ENCODE measurements around the gene PTPRM. TPM values are rescaled to one million over a fixed set of nuclear protein-coding genes. Genes with fewer than 3 reads are reported as not detected.
A peak's percentile ranks its signal among the peaks of the same experiment; 100 is the strongest.

Gene PTPRM
- total RNA-seq, 1 experiment from 2014 or later: 11.1 TPM

DNA sequence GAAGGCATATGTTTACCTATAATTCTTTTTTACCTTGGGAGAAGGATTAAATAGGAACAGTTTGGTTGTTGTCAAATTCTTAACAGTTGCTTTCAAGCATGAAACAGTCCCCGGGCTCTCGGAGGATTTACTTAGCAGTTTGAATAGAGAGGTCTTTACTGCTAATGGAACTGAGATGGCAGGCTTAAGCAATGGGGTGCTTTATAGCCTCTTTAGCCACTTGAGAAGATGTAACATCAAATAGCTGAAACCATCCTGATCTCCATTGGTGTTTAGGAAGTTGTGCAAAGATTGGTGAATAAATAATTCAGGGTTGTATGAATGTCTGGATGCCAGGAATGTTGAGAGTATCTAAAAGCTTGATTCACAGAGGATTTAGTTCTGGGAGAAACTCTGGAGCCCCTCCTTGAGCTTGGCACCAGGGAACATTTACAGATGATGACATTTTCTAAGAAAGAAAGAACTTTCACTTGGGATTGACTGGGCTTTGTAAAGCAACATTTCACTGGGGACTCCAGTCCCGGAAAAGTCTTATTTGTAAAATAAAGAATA is 51.9 kb downstream of the PTPRM start:
- Mint-ChIP-seq H3K4me1 (peaks cover 12% of the 10 kb centered on the region), H3K27me3 (ENCODE audit: low read depth) (no peaks in the 10 kb centered on the region), H3K9me3 (no peaks in the 10 kb centered on the region), H3K4me3 (no peak overlapping the region), H3K27ac (peak overlapping the region; percentile 16; the same call in 1 of the 2 replicates), H3K36me3 (no peaks in the 10 kb centered on the region)
- POLR2A ChIA-PET: no interaction called here
- ATAC-seq (no peak), DNase-seq (ENCODE audit: low spot score) (no peak)
- TF ChIP-seq, protein P1, sequence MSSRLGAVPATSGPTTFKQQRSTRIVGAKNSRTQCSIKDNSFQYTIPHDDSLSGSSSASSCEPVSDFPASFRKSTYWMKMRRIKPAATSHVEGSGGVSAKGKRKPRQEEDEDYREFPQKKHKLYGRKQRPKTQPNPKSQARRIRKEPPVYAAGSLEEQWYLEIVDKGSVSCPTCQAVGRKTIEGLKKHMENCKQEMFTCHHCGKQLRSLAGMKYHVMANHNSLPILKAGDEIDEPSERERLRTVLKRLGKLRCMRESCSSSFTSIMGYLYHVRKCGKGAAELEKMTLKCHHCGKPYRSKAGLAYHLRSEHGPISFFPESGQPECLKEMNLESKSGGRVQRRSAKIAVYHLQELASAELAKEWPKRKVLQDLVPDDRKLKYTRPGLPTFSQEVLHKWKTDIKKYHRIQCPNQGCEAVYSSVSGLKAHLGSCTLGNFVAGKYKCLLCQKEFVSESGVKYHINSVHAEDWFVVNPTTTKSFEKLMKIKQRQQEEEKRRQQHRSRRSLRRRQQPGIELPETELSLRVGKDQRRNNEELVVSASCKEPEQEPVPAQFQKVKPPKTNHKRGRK (CRISPR knock-in tag; IDR thresholded peaks at IDR 0.05; ENCODE audit: borderline replicate concordance): no peak
- TF ChIP-seq CREM (CRISPR knock-in tag; IDR thresholded peaks at IDR 0.05) (no peak), OVOL2 (CRISPR knock-in tag; IDR thresholded peaks at IDR 0.05; ENCODE audit: borderline replicate concordance) (no peak), KAT7 (CRISPR knock-in tag; IDR thresholded peaks at IDR 0.05; ENCODE audit: borderline replicate concordance) (no peak), SMAD4 (CRISPR knock-in tag; IDR thresholded peaks at IDR 0.05) (no peak), ZNF263 (CRISPR knock-in tag; IDR thresholded peaks at IDR 0.05; ENCODE audit: low read depth) (no peak), ZNF396 (CRISPR knock-in tag; IDR thresholded peaks at IDR 0.05; ENCODE audit: borderline replicate concordance) (no peak), ETV6 (CRISPR knock-in tag; IDR thresholded peaks at IDR 0.05) (no peak), PRRX2 (CRISPR knock-in tag; IDR thresholded peaks at IDR 0.05) (no peak)
- TF ChIP-seq, protein P2, sequence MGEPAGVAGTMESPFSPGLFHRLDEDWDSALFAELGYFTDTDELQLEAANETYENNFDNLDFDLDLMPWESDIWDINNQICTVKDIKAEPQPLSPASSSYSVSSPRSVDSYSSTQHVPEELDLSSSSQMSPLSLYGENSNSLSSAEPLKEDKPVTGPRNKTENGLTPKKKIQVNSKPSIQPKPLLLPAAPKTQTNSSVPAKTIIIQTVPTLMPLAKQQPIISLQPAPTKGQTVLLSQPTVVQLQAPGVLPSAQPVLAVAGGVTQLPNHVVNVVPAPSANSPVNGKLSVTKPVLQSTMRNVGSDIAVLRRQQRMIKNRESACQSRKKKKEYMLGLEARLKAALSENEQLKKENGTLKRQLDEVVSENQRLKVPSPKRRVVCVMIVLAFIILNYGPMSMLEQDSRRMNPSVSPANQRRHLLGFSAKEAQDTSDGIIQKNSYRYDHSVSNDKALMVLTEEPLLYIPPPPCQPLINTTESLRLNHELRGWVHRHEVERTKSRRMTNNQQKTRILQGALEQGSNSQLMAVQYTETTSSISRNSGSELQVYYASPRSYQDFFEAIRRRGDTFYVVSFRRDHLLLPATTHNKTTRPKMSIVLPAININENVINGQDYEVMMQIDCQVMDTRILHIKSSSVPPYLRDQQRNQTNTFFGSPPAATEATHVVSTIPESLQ (CRISPR knock-in tag; IDR thresholded peaks at IDR 0.05): no peak
- TF ChIP-seq, protein P3, sequence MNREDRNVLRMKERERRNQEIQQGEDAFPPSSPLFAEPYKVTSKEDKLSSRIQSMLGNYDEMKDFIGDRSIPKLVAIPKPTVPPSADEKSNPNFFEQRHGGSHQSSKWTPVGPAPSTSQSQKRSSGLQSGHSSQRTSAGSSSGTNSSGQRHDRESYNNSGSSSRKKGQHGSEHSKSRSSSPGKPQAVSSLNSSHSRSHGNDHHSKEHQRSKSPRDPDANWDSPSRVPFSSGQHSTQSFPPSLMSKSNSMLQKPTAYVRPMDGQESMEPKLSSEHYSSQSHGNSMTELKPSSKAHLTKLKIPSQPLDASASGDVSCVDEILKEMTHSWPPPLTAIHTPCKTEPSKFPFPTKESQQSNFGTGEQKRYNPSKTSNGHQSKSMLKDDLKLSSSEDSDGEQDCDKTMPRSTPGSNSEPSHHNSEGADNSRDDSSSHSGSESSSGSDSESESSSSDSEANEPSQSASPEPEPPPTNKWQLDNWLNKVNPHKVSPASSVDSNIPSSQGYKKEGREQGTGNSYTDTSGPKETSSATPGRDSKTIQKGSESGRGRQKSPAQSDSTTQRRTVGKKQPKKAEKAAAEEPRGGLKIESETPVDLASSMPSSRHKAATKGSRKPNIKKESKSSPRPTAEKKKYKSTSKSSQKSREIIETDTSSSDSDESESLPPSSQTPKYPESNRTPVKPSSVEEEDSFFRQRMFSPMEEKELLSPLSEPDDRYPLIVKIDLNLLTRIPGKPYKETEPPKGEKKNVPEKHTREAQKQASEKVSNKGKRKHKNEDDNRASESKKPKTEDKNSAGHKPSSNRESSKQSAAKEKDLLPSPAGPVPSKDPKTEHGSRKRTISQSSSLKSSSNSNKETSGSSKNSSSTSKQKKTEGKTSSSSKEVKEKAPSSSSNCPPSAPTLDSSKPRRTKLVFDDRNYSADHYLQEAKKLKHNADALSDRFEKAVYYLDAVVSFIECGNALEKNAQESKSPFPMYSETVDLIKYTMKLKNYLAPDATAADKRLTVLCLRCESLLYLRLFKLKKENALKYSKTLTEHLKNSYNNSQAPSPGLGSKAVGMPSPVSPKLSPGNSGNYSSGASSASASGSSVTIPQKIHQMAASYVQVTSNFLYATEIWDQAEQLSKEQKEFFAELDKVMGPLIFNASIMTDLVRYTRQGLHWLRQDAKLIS (CRISPR knock-in tag; IDR thresholded peaks at IDR 0.05; ENCODE audit: borderline replicate concordance): no peak
- TF ChIP-seq, protein P4, sequence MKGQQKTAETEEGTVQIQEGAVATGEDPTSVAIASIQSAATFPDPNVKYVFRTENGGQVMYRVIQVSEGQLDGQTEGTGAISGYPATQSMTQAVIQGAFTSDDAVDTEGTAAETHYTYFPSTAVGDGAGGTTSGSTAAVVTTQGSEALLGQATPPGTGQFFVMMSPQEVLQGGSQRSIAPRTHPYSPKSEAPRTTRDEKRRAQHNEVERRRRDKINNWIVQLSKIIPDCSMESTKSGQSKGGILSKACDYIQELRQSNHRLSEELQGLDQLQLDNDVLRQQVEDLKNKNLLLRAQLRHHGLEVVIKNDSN (CRISPR knock-in tag; IDR thresholded peaks at IDR 0.05): no peak
- TF ChIP-seq, protein P5, sequence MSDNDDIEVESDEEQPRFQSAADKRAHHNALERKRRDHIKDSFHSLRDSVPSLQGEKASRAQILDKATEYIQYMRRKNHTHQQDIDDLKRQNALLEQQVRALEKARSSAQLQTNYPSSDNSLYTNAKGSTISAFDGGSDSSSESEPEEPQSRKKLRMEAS (CRISPR knock-in tag; IDR thresholded peaks at IDR 0.05): no peak
- TF ChIP-seq, protein P6, sequence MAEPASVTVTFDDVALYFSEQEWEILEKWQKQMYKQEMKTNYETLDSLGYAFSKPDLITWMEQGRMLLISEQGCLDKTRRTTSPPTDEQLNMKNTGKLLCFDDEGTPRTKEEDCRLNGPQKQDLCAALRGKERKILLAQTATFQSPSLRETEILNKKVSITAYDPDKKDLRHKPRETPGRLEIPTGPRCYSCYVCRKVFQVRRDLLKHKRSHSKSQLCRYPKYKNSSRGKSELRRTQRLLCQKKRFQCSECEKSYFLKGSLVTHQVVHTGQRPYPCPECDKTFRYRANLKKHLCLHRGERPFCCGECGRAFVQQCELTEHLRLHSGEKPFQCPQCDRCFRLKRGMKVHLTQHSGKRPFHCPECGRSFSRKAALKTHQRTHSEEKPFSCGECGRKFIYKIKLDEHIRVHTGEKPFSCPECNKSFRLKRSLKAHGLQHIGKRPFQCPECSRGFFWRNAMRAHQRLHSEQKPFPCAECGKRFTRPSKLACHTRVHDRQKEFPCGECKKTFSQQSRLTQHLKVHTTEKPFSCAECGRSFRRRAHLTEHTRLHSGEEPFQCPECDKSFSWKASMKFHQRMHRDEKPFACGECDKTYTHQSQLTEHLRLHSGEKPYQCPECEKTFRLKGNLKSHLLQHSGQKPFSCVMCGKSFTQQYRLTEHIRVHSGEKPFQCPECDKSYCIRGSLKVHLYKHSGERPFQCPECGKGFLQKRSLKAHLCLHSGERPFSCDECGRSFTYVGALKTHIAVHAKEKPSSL (CRISPR knock-in tag; conservative IDR thresholded peaks at IDR 0.05): no peak
- CTCF ChIA-PET: interaction anchor here (1.0 kb wide), 1 partner anchor 8 kb away, joined by 4 read pairs; no protein-coding TSS in a partner anchor

DNA sequence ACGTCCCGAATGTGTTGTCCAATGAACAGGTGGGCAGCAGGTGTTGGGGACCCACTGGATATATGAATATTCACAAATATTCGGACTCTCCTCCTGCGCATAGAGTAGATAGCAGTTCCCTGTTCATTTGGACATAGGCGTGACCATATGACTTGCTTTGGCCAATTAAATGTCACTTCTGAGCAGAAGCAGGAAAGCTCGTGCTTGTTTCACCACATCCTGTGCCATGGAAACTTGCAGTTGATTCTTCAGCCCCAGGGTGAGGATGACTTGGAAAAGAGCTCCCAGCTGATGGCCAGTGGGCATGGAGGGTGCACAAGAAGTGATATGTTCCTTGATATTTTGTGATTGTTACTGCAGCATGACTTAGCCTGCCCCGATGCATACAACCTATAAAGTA is 52.6 kb downstream of the PTPRM start:
- CTCF ChIA-PET: no interaction called here
- Mint-ChIP-seq H3K9me3 (no peaks in the 10 kb centered on the region), H3K27me3 (ENCODE audit: low read depth) (no peaks in the 10 kb centered on the region), H3K4me3 (no peak overlapping the region), H3K27ac (no peak overlapping the region), H3K4me1 (peaks cover 12% of the 10 kb centered on the region), H3K36me3 (no peaks in the 10 kb centered on the region)
- POLR2A ChIA-PET: no interaction called here
- DNase-seq (ENCODE audit: low spot score) (no peak), ATAC-seq (no peak)
- TF ChIP-seq, protein P7, sequence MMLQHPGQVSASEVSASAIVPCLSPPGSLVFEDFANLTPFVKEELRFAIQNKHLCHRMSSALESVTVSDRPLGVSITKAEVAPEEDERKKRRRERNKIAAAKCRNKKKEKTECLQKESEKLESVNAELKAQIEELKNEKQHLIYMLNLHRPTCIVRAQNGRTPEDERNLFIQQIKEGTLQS (CRISPR knock-in tag; conservative IDR thresholded peaks at IDR 0.05): no peak
- TF ChIP-seq ZNF396 (CRISPR knock-in tag; IDR thresholded peaks at IDR 0.05; ENCODE audit: borderline replicate concordance): no peak
- TF ChIP-seq SMAD3 (CRISPR knock-in tag; IDR thresholded peaks at IDR 0.05; ENCODE audit: borderline replicate concordance): no peak
- TF ChIP-seq, protein P8, sequence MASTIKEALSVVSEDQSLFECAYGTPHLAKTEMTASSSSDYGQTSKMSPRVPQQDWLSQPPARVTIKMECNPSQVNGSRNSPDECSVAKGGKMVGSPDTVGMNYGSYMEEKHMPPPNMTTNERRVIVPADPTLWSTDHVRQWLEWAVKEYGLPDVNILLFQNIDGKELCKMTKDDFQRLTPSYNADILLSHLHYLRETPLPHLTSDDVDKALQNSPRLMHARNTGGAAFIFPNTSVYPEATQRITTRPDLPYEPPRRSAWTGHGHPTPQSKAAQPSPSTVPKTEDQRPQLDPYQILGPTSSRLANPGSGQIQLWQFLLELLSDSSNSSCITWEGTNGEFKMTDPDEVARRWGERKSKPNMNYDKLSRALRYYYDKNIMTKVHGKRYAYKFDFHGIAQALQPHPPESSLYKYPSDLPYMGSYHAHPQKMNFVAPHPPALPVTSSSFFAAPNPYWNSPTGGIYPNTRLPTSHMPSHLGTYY (CRISPR knock-in tag; IDR thresholded peaks at IDR 0.05): no peak
- no peak for TF ChIP-seq EMX1 (CRISPR knock-in tag; IDR thresholded peaks at IDR 0.05)
- TF ChIP-seq, protein P9, sequence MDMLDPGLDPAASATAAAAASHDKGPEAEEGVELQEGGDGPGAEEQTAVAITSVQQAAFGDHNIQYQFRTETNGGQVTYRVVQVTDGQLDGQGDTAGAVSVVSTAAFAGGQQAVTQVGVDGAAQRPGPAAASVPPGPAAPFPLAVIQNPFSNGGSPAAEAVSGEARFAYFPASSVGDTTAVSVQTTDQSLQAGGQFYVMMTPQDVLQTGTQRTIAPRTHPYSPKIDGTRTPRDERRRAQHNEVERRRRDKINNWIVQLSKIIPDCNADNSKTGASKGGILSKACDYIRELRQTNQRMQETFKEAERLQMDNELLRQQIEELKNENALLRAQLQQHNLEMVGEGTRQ (CRISPR knock-in tag; IDR thresholded peaks at IDR 0.05): no peak
